GM12875 (cell line): Measurements from ENCODE around the gene COBLL1.

Experiments used
- H3K4me3 ChIP-seq: one replicate; pipeline ENCODE4 v1.5.1; 2011; ENCODE audit warnings: low read depth, low read length, control low read depth
- CTCF ChIP-seq: IDR thresholded peaks from 2 replicates; pipeline ENCODE4 v1.5.1; 2011; ENCODE audit warnings: low read depth, mild to moderate bottlenecking, control low read depth, inconsistent platforms, low read length, moderate library complexity, borderline replicate concordance; ENCODE audit not compliant: insufficient read depth

The COBLL1 gene

DNA sequence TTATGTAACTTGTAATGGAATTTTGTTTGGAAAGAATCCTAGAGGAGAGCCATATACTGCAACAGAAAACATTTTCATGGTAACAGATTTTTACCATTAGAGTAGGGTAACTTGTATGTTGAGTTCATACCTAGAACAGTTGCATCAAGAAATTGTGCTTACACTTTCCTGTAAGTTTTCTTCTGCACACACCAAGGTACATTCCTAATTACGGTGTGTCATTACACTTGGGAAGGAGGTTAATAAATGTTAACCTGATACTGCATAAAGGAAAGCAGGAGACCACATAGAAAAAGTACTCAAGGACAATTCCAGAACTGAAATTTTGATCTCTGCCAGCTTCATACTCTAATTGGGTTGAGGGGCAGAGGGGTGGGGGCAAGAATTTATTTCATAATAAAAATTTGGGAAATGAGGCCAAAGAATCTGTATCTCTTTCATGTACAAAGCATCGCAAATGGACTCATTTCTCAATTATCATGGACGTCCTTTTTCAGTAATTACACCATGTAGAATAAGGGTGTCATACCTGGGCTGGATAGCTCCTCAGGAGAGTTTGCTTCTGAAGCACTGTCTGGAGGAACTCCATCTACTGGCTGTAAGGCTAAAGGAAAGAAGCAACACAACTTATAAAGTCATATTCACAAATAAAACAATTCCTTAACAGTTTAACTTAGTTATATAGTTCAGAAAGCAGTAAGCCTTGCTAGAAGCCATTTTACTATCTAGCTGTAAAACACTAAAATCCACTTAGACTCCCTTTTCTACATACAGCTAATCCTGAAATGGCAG, 137.5 kb downstream of the COBLL1 start:
- H3K4me3 ChIP-seq: no peak overlapping the region
- TF ChIP-seq CTCF: no peak

DNA sequence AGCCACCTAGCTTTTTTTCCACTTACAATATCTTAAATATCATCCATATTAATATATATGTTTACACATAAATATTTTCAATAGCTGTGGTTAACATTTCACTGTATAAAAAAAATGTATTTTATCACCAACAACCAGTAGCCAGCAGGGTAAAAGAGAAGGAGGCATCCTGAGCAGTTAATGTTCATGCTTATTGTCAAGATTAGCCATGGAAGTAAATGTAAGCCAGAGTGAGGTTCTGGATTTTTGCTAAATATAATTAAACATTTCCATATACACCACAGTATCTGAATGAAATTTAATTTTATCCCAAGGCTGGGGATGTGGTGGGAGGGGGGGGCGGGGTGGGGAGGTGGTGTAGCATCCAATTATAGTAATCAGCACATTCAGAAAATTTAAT, 140.1 kb downstream of the COBLL1 start:
- no peak for TF ChIP-seq CTCF
- no peak overlapping the region for H3K4me3 ChIP-seq

DNA sequence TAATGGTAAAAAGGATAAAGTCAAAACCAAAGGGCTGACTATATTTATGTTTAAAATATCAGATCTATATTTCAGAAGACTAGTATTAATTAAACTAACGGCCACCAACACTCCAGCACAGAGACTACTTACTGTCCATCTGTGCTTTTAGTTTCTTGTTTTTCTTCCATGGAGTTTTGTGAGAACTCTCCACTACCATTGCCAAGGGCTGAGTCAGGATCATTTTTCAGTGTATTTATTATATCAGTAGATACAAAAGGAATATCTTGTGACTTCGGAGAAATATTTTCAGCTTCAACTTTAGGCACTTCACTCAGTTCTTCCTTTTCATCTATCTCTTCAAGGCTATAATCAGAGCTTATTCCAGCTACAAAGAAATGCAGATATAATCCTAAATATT, 141.2 kb downstream of the COBLL1 start:
- TF ChIP-seq CTCF: no peak
- H3K4me3 ChIP-seq: no peak overlapping the region

DNA sequence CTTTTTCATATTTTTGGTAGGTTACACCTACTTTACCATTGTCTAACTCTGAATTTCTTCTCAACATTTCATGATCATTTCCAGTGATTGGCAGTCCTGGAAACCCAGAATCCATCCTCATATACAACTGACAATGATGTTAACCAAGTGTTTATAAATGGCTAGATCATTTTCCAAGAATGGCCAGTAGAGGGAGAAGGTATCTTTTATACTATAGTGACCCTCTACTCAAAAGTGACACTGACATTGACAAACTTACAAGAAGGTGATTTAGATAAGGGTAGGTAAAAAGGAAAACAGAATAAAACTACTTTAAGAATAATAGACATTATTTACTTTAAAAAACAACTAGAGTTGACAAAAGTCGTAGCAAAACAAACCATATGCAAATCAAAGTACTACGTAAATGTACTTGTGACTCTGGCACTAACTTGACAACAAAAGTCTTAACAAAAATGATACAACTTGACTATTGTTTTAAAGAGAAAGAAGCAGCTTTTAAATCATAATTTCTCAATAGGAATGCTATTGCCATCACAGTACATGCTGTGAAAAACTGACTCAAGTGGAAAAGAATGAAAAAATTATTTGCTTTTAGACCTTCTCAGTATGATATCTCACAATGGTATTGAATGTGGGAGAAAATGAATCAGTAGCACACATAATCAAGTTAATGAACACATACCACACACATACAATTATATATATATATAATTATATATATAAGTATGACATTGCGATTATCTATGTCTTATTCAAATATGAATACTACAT, 143.7 kb downstream of the COBLL1 start:
- peak; percentile 34; the same call in 1 of the 2 replicates for TF ChIP-seq CTCF
- no peak overlapping the region for H3K4me3 ChIP-seq

GRCh38 chr2:164696634-164697033, 145.0 kb downstream of the COBLL1 start:
- H3K4me3 ChIP-seq: no peak overlapping the region
- no peak for TF ChIP-seq CTCF

- no peak overlapping the region for H3K4me3 ChIP-seq
- TF ChIP-seq CTCF: no peak
These were observed 147.3 kb downstream of the COBLL1 start for GRCh38 chr2:164694275-164694695.
